IPS DF 6.9 (cell line): ENCODE measurements around the gene DAAM1.

Experiments
- DNase-seq: peaks from one replicate; pipeline ENCODE4 v3.0.0-alpha.2; 2013; ENCODE audit warnings: low read depth, low spot score
- H3K27ac ChIP-seq: one replicate; pipeline ENCODE4 v1.5.1; 2013; ENCODE audit warnings: low read length, control low read depth
- H3K27me3 ChIP-seq: 2 replicates; pipeline ENCODE4 v1.6.1; 2013; ENCODE audit warnings: mild to moderate bottlenecking, low read length; ENCODE audit not compliant: control insufficient read depth, insufficient read depth
- H3K36me3 ChIP-seq: 2 replicates; pipeline ENCODE4 v1.6.1; 2013; ENCODE audit warnings: low read length; ENCODE audit not compliant: control insufficient read depth, insufficient read depth
- H3K4me1 ChIP-seq: 2 replicates; pipeline ENCODE4 v1.6.1; 2013; ENCODE audit warnings: low read length; ENCODE audit not compliant: control insufficient read depth, insufficient read depth
- H3K4me3 ChIP-seq: 2 replicates; pipeline ENCODE4 v1.5.1; 2013; ENCODE audit warnings: mild to moderate bottlenecking, low read length
- H3K9me3 ChIP-seq: 2 replicates; pipeline ENCODE4 v1.6.1; 2013; ENCODE audit warnings: low read length, inconsistent platforms; ENCODE audit not compliant: control insufficient read depth, insufficient read depth
- WGBS: extraction: QIAGEN DNeasy Blood & Tissue Kit; methylation state at CpG from one replicate; pipeline ENCODE4 v1.1.7; 2013; ENCODE audit warnings: mixed read lengths, missing lambda C conversion rate; ENCODE audit not compliant: insufficient read length, insufficient coverage; 5-methylcytosine and 5-hydroxymethylcytosine counted together

Gene DAAM1

DNA sequence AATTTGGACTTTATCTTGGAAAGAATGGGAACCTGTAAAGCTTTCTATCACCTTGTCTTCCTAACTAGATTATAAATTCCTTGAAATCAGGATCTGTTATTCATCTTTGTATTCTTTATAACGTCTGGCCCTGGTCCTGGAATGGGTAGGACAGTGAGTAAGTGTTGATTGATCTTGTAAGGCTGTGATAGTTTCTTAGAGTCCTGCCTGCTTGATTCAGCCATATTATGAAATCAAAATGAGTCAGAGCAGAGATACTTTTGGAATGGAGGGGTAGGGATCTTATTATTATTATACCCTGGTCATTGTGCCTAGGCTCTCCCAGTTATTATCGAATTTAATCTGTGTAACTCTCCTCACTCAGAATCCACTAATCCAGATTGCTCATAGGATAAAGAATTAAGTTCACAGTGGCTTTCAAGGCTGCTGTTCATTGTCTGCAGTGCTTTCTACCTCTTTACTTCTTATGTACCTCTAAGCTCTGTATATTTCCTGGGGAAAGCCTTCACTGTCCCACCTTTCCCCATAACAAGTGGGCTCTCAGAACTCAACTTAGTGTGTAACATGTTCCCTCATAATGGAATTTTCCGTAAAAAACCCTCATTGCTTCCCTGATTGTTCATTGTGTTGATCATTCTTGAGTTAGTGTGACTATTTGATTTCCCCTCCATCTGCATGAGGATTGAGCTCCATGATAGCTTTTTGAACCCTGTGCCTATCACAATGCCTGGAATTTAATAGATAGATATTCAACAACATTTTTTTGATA, 93.3 kb downstream of the DAAM1 start:
- Histone ChIP-seq H3K9me3 (no peaks in the 10 kb centered on the region; the same call in 1 of the 2 replicates), H3K27me3 (no peaks in the 10 kb centered on the region), H3K4me3 (no peak overlapping the region), H3K27ac (no peak overlapping the region), H3K36me3 (no peaks in the 10 kb centered on the region), H3K4me1 (no peaks in the 10 kb centered on the region)
- no CpG with 5 or more reads among the region's 3 CpGs for WGBS
- no peak for DNase-seq

DNA sequence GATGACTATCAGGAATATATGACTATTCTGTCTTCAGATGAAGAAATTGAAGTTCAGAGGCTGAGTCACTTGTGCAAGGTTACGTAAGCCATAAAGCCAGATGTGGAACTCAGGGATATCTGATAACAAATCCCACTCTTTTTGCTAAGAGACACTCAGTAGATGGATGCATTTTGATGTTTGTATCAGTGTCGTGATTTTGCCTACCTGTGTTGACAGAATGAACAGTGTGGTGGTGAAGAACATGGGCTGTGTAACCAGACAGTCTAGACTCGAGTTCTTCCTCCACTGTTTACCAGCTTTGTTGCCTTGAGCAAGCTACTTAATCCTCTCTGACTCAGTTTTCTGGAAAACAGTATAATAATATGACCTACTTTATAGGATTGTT, 93.9 kb downstream of the DAAM1 start:
- Histone ChIP-seq H3K4me1 (no peaks in the 10 kb centered on the region), H3K27me3 (no peaks in the 10 kb centered on the region), H3K36me3 (no peaks in the 10 kb centered on the region), H3K27ac (no peak overlapping the region), H3K4me3 (no peak overlapping the region), H3K9me3 (no peaks in the 10 kb centered on the region; the same call in 1 of the 2 replicates)
- no CpG with 5 or more reads among the region's 3 CpGs for WGBS
- no peak for DNase-seq

DNA sequence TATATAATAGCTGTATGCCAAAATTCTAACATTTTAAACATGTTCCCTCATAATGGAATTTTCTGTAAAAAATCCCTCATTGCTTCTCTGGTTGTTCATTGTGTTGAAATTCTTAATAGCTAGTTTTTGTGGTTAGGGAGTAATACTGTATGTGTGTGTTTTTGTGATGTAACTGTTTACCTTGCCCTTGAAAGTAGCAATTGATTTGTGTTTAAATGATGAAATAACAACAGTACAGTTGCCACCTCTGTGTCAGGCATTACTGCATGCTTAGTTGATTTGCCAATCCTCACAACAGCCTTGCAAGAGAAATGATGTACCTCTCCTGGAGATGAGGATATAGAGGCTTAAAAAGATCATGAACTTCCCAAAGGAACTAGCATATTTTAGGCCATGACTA, 94.9 kb downstream of the DAAM1 start:
- Histone ChIP-seq H3K4me1 (no peaks in the 10 kb centered on the region), H3K9me3 (no peaks in the 10 kb centered on the region; the same call in 1 of the 2 replicates), H3K27me3 (no peaks in the 10 kb centered on the region), H3K27ac (no peak overlapping the region), H3K4me3 (no peak overlapping the region), H3K36me3 (no peaks in the 10 kb centered on the region)
- no peak for DNase-seq

DNA sequence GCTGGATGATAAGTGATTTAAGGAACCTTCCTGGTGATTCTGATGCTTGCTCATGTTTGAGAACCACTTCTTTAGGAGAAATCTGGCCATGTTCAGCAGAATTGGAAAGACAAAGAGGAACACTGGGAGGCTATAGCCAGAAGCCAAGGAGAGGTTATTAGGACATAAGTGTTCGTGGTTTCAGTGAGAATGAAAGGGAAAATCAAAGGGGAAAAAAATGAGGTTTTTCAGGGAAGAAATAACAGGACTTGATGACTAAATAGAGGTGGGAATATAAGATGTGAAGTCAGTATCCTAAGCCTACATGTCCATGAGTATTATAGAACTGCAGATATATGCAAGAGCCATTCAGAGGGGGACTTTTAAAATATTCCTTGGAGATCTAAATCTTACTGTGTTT, 95.6 kb downstream of the DAAM1 start:
- no peaks in the 10 kb centered on the region for H3K4me1 ChIP-seq
- no peak for DNase-seq
- no peak overlapping the region for H3K27ac ChIP-seq
- WGBS, result no CpG with 5 or more reads among the region's 1 CpG
- no peaks in the 10 kb centered on the region; the same call in 1 of the 2 replicates for H3K9me3 ChIP-seq
- H3K36me3 ChIP-seq, result no peaks in the 10 kb centered on the region
- H3K4me3 ChIP-seq, result no peak overlapping the region
- H3K27me3 ChIP-seq, result no peaks in the 10 kb centered on the region

DNA sequence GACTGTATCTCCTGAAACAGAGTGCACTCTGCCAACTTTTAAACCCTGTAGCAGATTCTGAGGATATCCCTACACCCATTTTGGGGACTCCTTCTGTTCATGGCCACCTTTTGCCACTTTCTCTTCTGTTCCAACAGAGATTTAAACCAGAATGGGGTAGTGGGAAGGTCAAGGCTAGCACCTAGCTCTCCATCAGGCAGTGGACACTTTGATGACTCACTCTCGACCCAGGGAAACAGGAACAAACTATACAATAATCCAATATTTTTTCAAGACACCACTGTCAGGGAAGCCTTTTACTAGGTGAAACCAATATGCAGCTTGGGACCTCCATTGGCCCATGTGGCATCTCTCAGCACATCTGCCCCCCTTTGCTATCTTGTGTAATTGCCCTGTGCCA, 103.6 kb downstream of the DAAM1 start:
- no peak overlapping the region for H3K4me3 ChIP-seq
- no peaks in the 10 kb centered on the region for H3K36me3 ChIP-seq
- no peak overlapping the region for H3K27ac ChIP-seq
- no peaks in the 10 kb centered on the region for H3K9me3 ChIP-seq
- no CpG with 5 or more reads among the region's 1 CpG for WGBS
- no peaks in the 10 kb centered on the region for H3K27me3 ChIP-seq
- H3K4me1 ChIP-seq, result no peaks in the 10 kb centered on the region
- no peak for DNase-seq

DNA sequence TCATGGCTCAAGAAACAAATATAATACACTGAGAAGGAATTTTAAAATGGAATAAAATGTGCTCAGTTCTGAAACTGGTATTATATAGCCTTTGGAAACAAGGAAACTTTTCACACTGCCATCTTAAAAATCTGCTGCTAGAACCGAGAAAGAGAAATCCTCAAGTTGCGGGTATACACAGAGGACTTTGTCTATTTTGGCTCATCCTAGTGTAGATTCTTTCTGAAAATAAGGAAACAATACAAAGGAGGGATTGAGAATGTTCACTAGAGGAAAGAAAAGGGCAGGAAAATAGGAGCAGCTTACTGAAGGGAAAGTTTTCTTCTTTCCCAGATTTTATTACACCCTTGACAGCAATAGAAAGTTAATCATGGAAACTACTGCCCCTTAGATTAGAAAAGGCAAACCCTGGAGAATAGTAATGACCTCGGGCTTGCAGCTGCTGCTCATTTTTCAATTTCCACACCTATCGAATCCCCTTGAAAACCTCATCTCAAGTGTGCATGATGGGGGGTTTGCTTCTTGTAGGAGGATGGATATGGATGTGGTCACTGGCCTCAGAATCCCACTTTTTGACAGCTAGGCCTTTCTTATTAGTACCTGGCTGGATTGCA, 104.6 kb downstream of the DAAM1 start:
- WGBS, result no CpG with 5 or more reads among the region's 4 CpGs
- H3K4me3 ChIP-seq, result no peak overlapping the region
- H3K4me1 ChIP-seq, result no peaks in the 10 kb centered on the region
- no peaks in the 10 kb centered on the region for H3K36me3 ChIP-seq
- no peaks in the 10 kb centered on the region for H3K9me3 ChIP-seq
- no peaks in the 10 kb centered on the region for H3K27me3 ChIP-seq
- no peak for DNase-seq
- no peak overlapping the region for H3K27ac ChIP-seq

DNA sequence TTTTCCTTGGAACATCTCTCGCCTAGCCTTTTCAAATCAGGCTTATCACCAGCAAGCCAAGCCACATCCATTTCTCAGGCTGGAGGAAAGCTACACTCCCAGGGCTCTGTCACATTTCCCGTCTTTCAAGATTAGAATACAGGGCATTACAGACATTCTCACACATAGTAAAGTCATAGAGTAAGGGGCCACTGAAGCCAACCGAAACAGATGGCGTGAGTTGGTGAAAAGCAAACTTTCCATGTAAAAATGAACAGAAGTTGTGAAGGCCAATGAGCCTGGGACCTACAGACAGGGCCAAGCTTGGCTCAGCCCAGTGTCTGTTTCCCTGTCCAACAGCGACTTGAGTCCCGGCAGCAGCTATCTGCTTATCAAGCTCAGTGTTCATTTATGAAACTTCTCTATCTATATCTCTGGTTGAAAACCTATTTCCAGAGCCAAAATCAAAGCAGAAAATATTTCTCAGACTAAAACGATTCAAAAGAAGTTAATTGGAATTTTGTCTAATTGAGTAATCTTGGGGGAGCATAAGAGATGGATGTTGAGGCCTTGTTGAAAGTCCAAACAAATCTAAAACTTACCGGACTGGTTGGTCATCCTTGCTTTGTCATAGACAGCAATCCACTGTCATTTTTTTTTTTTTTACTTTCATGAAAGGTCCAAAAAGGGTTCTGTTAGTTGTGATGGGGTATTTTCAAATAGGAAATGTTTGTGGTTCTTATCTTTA, 105.6 kb downstream of the DAAM1 start:
- Histone ChIP-seq H3K9me3 (no peaks in the 10 kb centered on the region), H3K36me3 (no peaks in the 10 kb centered on the region), H3K27me3 (no peaks in the 10 kb centered on the region), H3K27ac (no peak overlapping the region), H3K4me3 (no peak overlapping the region), H3K4me1 (no peaks in the 10 kb centered on the region)
- no CpG with 5 or more reads among the region's 8 CpGs for WGBS
- DNase-seq, result no peak

GRCh38 chr14:59294662-59294992, 106.2 kb downstream of the DAAM1 start:
- no peak for DNase-seq
- Histone ChIP-seq H3K27me3 (no peaks in the 10 kb centered on the region), H3K4me1 (no peaks in the 10 kb centered on the region), H3K4me3 (no peak overlapping the region), H3K27ac (no peak overlapping the region), H3K9me3 (no peaks in the 10 kb centered on the region), H3K36me3 (no peaks in the 10 kb centered on the region)
- WGBS, result no CpG with 5 or more reads among the region's 1 CpG

DNA sequence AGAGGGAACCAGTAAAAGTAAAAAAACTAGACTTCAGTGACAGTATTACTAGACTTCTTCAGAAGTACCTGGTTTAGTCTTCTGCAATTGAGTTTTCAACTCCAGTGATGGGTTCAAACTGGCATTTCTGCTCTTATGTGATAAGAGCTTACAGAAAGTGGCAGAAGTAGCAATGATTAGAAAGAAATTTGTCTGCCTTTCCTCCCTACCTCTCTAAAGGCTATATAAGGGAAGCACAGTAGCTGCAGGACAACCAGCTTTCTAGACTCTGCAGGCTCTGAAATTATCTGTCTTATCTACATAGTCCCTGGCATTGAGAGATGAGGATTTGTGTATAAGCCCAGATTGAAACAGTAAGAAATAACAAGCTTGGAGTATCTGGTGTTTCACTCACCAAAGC, 107.5 kb downstream of the DAAM1 start:
- H3K4me3 ChIP-seq, result no peak overlapping the region
- no peak for DNase-seq
- no peaks in the 10 kb centered on the region for H3K36me3 ChIP-seq
- no peaks in the 10 kb centered on the region for H3K27me3 ChIP-seq
- no peak overlapping the region for H3K27ac ChIP-seq
- H3K9me3 ChIP-seq, result no peaks in the 10 kb centered on the region
- no peaks in the 10 kb centered on the region for H3K4me1 ChIP-seq

DNA sequence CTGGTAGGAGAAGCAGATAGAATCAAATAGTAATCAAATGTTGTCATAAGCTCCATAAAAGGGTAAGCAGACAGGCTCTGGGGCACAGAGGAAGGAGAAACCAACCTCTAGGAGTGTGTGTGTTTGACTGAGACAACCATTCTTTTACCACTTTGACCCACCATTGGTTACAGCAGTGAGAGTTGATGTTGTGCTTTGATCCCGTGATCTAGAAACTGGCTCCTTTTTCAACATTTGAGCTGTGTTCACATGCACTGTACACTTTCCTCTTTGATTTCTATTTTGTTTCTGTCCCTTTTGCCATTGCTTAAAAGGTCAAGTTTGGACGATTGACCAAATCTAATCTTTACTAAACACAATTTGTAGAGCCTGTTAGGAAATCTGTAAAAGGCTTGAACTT, 108.0 kb downstream of the DAAM1 start:
- DNase-seq, result no peak
- WGBS, result no CpG with 5 or more reads among the region's 2 CpGs
- Histone ChIP-seq H3K4me3 (no peak overlapping the region), H3K9me3 (no peaks in the 10 kb centered on the region), H3K4me1 (no peaks in the 10 kb centered on the region), H3K36me3 (no peaks in the 10 kb centered on the region), H3K27me3 (no peaks in the 10 kb centered on the region), H3K27ac (no peak overlapping the region)
